IPS-15b (cell line): ENCODE results near the gene CTNND1.

ENCODE experiments used
- H3K27me3 ChIP-seq: one replicate; pipeline ENCODE4 v1.6.1; 2013; ENCODE audit warnings: low read length; ENCODE audit not compliant: control insufficient read depth, insufficient read depth
- H3K36me3 ChIP-seq: one replicate; pipeline ENCODE4 v1.6.1; 2013; ENCODE audit warnings: low read length; ENCODE audit not compliant: control insufficient read depth, insufficient read depth
- H3K4me1 ChIP-seq: one replicate; pipeline ENCODE4 v1.6.1; 2013; ENCODE audit warnings: mild to moderate bottlenecking, low read length; ENCODE audit not compliant: control insufficient read depth, insufficient read depth
- H3K4me3 ChIP-seq: one replicate; pipeline ENCODE4 v1.5.1; 2013; ENCODE audit warnings: low read depth, low read length
- H3K9ac ChIP-seq: one replicate; pipeline ENCODE4 v1.6.1; 2013; ENCODE audit warnings: low read depth, mild to moderate bottlenecking, low read length
- H3K9me3 ChIP-seq: one replicate; pipeline ENCODE4 v1.6.1; 2013; ENCODE audit warnings: mild to moderate bottlenecking, low read length; ENCODE audit not compliant: control insufficient read depth, insufficient read depth

CTNND1 gene

DNA sequence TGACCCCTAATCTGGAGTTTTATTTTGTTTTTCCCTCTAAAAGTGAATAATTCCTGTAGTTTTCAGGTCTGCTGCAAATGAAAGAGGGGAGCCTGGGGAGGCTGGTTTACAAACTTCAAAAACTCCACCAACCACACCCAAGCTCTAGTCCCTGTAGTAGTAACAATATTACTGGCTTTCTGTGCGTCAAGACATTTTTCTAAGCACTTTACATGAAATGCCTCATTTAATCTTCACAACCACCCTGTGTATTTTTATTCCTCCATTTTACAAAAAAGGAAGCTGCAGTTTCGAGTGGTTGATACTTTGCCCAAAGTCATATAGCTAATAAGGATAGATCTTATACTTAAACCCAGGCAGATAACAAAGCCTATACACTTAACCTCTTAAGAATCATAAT, 23.5 kb downstream of the CTNND1 start:
- Histone ChIP-seq H3K9me3 (no peaks in the 10 kb centered on the region), H3K4me1 (peaks cover 44% of the 10 kb centered on the region), H3K9ac (no peak overlapping the region), H3K27me3 (no peaks in the 10 kb centered on the region), H3K4me3 (no peak overlapping the region), H3K36me3 (no peaks in the 10 kb centered on the region)

GRCh38 chr11:57786436-57786835, 24.8 kb downstream of the CTNND1 start:
- no peaks in the 10 kb centered on the region for H3K9me3 ChIP-seq
- H3K27me3 ChIP-seq = no peaks in the 10 kb centered on the region
- no peaks in the 10 kb centered on the region for H3K36me3 ChIP-seq
- peaks cover 35% of the 10 kb centered on the region for H3K4me1 ChIP-seq
- H3K4me3 ChIP-seq = no peak overlapping the region
- H3K9ac ChIP-seq = no peak overlapping the region

DNA sequence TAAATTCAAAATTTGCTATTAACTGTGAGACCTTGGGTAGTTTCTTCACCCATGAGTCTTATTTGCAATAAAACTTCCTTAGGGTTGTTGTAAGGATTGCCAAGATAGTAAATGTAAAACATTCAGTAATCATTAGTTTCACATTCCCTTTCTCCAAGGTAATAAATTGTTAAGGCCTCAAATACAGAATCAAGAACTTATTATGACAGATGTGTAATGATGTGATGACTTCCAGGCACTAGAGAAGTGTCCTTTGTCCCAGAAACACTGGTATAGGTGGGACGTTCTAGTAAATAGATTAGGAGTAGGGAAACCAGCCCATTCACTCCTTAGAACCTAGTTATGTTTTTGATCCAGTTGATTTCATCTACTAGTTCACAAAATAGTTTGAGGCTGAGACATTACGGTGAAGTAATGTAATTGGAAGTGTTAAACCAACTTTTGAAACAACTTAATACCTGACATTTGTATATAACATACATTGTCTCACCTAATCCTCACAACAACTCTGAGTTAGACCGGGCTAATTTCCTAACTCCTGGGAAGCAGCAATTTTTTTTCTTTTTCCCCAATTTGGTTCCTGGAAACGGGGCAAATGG, 25.5 kb downstream of the CTNND1 start:
- Histone ChIP-seq H3K9me3 (no peaks in the 10 kb centered on the region), H3K4me1 (peaks cover 28% of the 10 kb centered on the region), H3K4me3 (no peak overlapping the region), H3K36me3 (no peaks in the 10 kb centered on the region), H3K27me3 (no peaks in the 10 kb centered on the region), H3K9ac (no peak overlapping the region)

DNA sequence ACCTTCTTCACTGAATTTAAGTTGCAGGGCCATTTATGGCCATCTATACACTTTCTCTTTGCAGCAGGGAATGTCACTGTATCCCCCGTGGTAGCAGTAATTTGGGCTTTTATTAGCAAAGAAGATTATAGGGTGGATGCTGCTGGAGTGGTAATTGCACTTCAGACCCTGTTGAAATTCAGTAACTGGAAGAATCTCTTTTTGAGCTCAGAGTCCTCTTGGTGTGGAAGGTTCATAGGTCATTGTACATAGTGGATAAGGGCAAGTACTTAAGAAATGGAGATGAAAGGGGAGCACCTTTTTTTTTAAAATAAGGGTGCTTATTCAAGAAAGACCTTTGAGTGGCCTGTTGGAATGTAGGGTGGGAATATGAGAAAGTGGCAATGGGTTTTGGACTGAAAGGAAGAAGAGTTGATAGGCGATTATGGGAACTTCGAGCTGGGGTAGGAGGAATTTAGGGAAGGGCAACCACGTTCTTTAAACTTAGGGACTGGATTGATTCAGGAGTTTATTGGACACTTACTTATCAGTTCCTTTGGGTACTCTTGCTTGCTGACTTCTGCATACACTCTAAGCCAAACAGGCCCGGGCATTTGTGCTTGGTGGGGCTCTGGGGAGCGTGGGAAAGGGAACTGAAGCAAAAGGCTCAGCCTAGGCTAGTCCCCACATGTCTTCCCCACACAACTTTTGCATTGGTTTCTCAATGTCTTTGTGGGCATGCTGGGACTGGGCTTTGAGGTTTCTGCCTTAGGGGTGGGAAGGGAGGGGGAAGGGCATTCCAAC, 26.5 kb downstream of the CTNND1 start:
- H3K4me1 ChIP-seq = peaks cover 21% of the 10 kb centered on the region

DNA sequence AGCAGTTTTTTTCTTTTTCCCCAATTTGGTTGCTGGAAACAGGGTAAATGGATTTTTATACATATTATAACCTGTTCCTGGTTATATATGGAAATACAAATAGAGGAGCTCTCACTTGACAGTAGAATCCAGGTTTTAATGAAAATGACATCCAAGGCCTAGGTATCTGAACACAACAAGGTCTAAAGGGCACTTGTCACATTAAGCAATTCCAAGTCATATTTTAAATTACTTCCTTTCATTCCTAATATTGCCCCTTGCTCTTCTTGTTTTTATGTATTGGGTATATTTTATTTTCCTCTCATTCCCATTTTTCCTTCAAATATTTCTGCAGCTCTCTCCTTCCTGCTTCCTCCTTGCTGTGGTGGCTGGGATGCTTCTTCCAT, 27.1 kb downstream of the CTNND1 start:
- H3K4me1 ChIP-seq = peaks cover 21% of the 10 kb centered on the region

More for the DNA sequence above, 26.5 kb downstream of the CTNND1 start:
- no peak overlapping the region for H3K4me3 ChIP-seq
- H3K36me3 ChIP-seq = no peaks in the 10 kb centered on the region
- H3K27me3 ChIP-seq = no peaks in the 10 kb centered on the region
- no peak overlapping the region for H3K9ac ChIP-seq
- no peaks in the 10 kb centered on the region for H3K9me3 ChIP-seq

DNA sequence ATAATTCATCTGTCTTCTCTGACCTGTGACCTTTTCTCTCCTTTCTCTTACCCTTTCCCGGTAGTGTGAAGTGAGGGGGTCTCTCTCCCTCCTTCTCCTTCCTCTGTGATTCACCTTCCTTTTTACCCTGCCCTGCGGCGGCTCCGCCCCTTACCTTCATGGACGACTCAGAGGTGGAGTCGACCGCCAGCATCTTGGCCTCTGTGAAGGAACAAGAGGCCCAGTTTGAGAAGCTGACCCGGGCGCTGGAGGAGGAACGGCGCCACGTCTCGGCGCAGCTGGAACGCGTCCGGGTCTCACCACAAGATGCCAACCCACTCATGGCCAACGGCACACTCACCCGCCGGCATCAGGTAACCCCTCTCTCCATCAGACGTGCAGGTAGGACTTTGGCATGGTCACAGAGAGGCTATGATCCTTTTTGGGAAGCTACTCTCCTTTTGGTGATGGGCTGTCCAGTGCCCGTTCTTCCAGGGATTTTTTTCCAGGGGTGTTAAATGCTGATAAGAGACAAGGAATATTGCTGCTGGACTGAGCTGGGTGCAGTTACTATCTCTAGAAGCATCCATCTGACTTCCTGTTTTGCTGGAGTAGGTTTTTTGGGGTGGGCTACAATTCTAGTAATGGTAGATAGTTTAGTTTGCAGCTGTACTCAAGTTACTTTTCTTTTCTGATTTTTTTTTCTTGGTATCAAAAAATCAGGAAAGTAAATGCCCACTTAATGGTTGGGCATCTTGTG, 29.9 kb downstream of the CTNND1 start:
- H3K4me3 ChIP-seq = no peak overlapping the region
- no peak overlapping the region for H3K9ac ChIP-seq
- no peaks in the 10 kb centered on the region for H3K27me3 ChIP-seq
- peaks cover 19% of the 10 kb centered on the region for H3K4me1 ChIP-seq
- H3K9me3 ChIP-seq = no peaks in the 10 kb centered on the region
- peaks cover 8% of the 10 kb centered on the region for H3K36me3 ChIP-seq

More for the DNA sequence above, 27.1 kb downstream of the CTNND1 start:
- Histone ChIP-seq H3K9me3 (no peaks in the 10 kb centered on the region), H3K4me3 (no peak overlapping the region), H3K36me3 (no peaks in the 10 kb centered on the region), H3K27me3 (no peaks in the 10 kb centered on the region), H3K9ac (no peak overlapping the region)

DNA sequence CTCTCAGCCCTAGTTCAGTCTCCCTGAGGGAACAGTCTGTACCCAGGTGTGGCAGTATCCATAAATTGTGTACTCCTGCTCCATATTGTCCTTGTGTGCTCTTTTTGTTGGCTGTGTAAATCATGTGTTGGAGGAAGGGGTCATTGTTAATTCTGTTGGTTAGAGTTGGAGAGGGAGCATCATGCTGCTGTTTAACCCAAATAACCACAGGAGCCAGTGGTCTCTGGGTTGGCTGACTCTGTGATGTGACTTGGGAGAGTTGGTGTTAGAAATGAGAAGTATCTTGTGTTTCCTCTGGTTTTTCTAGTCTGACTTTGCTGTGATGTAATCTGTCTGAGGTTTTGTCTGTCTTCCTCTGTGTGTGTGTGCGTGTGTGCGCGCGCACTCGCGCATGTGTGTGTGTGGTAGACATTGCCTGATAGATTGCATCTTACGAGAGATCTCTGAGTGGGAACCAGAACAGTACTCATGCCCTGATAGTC, 30.5 kb downstream of the CTNND1 start:
- Histone ChIP-seq H3K36me3 (peaks cover 12% of the 10 kb centered on the region), H3K4me3 (no peak overlapping the region), H3K9me3 (no peaks in the 10 kb centered on the region), H3K27me3 (no peaks in the 10 kb centered on the region), H3K9ac (no peak overlapping the region), H3K4me1 (peaks cover 15% of the 10 kb centered on the region)

DNA sequence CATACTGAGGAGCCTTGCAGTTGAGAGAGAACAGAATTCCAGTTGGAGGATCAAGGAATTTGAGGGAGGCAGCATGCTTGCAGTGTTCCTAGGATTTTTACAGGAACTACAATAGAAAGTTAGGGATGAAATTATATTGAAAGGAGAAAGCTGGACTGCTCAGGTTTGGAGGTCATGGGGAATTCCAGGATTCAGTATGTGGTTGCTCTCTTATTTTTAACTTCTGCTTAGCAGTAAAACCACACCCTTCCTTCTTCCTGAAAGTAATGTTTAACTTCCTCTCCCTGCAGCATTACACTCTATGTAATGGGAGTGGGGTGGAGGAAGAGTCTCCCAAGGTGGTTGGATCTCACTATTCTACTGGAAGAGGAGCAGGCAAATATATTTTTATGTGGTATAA, 31.3 kb downstream of the CTNND1 start:
- peaks cover 14% of the 10 kb centered on the region for H3K36me3 ChIP-seq
- H3K4me3 ChIP-seq = no peak overlapping the region
- H3K4me1 ChIP-seq = peaks cover 8% of the 10 kb centered on the region
- no peak overlapping the region for H3K9ac ChIP-seq
- no peaks in the 10 kb centered on the region for H3K27me3 ChIP-seq
- H3K9me3 ChIP-seq = no peaks in the 10 kb centered on the region

DNA sequence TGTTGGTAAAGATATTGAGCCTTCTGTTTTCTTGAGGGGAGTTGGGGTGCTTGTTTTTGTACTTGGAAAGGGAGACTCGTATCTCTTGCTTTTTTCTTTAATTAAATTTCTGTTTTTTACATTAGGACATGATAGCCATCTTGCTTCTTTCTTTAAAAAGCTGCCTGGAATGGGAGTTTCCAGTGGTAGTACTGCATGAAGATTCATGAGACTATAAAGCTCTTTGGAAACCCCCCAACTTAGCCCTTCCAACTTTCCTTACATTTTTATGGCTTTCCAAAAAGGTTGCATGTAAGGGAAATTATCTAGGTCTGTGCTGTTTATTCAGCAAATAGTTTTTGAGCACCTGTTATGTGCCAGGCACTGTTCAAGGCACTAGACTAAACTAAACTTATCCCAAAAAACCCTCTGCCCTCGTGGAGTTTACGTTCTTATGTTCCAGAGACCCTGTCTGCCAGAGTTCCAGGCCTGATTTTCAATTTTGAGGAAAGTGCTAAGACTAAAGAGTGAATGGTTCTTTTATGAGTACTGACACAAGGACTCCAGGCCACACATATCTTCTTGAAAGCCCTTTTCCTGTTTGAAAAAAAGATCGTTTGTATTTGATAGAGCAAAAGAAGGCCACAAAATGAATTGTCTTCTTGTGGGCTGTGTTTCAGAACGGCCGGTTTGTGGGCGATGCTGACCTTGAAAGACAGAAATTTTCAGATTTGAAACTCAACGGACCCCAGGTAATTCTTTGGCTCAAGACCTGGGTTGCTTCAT, 31.9 kb downstream of the CTNND1 start:
- Histone ChIP-seq H3K4me3 (no peak overlapping the region), H3K27me3 (no peaks in the 10 kb centered on the region), H3K4me1 (peaks cover 3% of the 10 kb centered on the region), H3K9ac (no peak overlapping the region), H3K9me3 (no peaks in the 10 kb centered on the region), H3K36me3 (peaks cover 14% of the 10 kb centered on the region)

- no peak overlapping the region for H3K4me3 ChIP-seq
- H3K9me3 ChIP-seq = no peaks in the 10 kb centered on the region
- peaks cover 3% of the 10 kb centered on the region for H3K4me1 ChIP-seq
- no peaks in the 10 kb centered on the region for H3K27me3 ChIP-seq
- H3K9ac ChIP-seq = no peak overlapping the region
- H3K36me3 ChIP-seq = peaks cover 32% of the 10 kb centered on the region
These were observed 37.4 kb downstream of the CTNND1 start for GRCh38 chr11:57798905-57799559.
